NCI-H82 treated with DMSO at 0.1 percent for 48 hours (cell line): ENCODE measurements around the gene KRTDAP.

Experiments
- DNase-seq: peaks from one replicate; lab custom pipeline; 2025; ENCODE audit not compliant: unreplicated experiment; lab: John Stamatoyannopoulos, UW

Gene KRTDAP

DNA sequence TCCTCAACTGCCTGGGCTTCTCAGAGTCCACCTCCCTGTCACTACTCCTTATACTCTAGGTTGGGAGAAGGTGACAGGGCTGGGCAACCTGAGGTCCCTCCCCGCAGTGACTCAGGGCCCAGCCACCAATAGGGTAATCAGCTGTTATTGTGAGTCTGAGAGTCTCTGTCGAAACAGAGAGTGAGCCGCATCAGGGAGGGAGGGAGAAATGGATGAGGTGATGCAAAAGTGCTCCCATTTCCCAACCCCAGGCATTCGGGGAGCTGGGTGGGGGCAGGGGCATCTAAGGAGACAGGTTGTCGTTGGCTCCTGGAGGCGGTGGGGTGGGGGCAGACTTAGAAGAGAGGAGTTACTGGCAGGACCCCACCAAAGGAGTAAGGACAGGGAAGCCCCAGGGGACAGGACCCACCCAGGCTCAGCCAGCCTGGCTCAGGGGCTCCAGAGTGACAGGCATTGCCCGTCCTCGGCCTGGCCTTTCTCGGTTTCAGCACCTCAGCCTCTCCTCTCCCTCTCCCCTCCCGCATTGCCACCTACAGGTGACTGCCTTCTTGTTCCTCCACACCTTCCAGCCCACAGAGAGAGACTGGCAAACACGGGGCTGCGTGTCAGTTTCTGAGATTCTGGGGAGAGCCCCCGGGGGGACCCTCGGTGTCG lies 23.5 kb upstream of the KRTDAP start, which contains the start of gene DMKN:
DMKN (minus strand) TSS at position 22 of the 654 bp plus-strand sequence. CDS start 174 bp downstream, outside the sequence.
- DNase-seq, result no peak

- DNase-seq, result no peak
Observed at GRCh38 chr19:35512831-35513627, 22.8 kb upstream of the KRTDAP start.

DNA sequence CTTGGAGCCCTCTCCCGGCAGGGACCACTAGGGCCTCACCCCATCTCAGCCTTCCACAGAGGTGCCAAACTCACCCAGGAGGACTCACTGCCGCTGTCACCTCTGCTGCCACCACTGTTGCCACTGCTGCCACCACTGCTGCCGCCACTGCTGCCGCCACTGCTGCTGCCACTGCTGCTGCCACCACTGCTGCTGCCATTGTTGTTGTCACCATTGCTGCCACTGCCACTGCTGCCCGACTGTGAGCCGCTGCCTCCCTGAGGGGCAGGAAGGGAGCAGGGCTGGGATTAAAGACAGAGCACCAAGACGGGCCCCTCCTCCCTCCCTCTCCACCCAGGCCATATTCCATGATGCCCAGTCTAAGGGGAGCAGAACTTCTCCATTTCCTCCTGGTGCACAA lies 21.1 kb upstream of the KRTDAP start:
- no peak for DNase-seq

- DNase-seq, result no peak
Observed at GRCh38 chr19:35510626-35510964, 20.3 kb upstream of the KRTDAP start.

DNA sequence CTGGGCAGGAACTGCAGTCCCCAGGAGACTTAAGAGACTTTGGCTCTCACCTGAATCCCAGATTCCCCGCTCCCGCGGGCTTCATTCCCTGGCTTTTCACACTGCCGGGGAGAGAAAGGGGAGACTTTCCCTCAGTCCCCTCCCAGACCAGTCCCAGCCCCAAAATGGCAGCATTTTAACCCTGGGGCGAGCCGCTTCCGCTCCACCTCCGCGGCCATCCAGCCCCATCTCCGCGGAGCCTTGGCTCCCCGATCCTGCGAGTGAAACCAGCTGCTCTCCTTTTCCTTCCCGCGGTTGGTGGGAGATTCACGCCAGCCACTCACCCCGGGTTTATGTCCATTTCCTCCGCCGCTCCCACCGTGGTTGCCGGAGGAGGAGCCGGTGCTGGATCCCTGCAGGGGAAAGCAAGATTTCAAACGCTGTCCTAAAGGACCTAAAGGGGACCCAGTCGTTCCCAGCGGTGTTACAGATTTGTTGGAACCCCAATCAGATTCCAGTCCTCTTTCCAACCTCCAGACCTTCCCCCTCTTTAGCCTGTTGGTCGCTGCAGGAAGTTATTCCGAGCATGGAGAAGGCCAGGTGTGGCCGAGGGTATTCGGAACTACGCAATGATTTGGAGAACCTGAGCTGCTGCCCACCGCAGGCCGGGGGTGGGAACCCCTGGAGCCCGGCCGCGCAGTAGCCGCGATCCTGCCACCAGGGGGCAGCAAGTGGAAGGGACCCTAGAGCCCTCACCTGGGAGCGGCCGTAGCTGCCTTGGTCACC lies 19.8 kb upstream of the KRTDAP start:
- no peak for DNase-seq

GRCh38 chr19:35509018-35509652 lies 18.9 kb upstream of the KRTDAP start:
- no peak for DNase-seq

DNA sequence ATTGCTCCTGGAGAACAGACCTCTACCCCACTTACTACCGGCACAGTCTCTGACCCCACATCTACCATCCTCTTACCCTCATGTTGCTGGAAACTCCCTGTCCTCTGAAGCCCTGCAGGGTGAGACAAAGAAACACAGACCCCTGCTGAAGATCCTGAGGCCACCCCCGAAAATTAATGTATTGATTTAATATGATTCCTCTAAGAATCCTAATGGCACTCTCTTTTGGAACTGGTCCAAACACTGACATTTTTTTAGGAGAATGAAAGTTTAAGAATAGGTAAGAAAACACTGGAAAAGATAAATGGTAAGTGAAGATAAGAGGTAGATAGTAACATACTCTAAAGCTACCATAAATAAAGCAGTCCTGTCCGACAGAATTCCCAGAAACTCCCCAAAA lies 17.9 kb upstream of the KRTDAP start:
- no peak for DNase-seq

DNA sequence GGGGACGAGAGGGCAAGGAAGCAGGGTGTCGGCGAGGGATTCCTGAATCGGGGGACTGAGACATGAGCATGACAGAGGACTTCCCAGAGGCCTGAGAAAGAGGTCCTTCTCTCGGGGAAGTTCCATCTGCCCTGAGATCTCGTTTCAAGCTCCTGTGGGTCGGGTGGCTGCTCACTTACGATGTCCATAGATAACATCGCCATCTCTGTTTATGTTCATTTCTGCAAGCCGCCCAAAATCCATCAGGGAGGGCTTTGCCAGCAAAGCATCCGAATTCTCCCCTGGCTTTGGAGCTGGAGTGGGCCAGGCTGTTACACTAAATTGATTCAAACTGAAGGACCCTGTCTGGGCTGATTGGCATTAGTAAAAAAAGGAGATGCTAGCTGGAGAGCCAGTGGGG lies 17.3 kb upstream of the KRTDAP start:
- no peak for DNase-seq

GRCh38 chr19:35506011-35506410 lies 15.7 kb upstream of the KRTDAP start:
- DNase-seq, result no peak

- no peak for DNase-seq
Observed at GRCh38 chr19:35502751-35503150, 12.5 kb upstream of the KRTDAP start.

GRCh38 chr19:35501684-35502083 lies 11.4 kb upstream of the KRTDAP start:
- DNase-seq, result no peak

GRCh38 chr19:35500611-35501010 lies 10.3 kb upstream of the KRTDAP start:
- DNase-seq, result no peak

GRCh38 chr19:35498984-35499527 lies 8.8 kb upstream of the KRTDAP start:
- DNase-seq, result no peak

GRCh38 chr19:35498220-35498619 lies 8.0 kb upstream of the KRTDAP start:
- DNase-seq, result no peak

- DNase-seq, result no peak
Observed at GRCh38 chr19:35497406-35497805, 7.1 kb upstream of the KRTDAP start.

GRCh38 chr19:35495107-35496064 lies 5.1 kb upstream of the KRTDAP start:
- no peak for DNase-seq

DNA sequence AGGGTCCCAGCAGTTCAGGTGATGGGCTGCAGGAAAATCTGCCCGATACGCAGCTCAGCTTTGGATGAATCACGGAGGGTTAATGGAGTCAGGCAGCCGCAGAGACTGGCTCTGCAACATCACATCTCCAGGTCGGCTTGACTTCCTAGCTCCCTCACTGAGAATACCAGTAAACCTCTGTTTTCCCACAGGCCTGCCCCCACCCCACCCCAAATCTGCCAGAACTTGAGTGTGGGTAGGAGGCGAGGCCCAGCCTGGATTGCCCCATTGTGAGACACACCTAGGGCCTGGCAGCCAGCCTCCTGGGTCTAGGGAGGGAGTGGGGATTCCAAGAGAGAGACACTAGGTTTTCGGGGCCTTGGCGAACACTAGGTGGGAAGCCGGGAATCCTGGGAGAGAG lies 3.7 kb upstream of the KRTDAP start:
- no peak for DNase-seq

DNA sequence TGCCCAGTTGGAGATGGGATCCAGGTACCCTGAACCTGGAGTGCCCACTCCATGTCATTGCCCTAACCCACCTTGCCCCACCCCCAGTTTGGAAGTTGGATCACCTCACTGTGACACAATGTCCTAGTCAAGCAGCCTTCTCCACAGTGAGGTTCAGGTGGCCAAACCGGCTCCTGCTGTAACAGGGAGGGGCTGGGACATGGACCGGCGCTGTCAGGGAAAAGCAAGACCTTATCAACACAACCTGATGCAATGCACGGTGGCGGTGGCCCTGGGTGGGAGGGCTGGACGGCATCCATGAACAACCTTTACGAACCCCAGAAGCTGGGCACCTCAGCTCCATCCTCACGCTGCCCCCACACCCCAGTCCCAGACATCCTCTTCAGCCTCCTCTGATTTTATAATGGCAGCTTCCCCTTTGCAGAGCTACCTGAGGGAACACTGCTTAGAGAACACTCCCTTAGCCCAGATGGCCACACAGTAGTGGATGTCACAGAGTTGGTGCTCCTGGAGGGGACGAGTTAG lies 1.6 kb upstream of the KRTDAP start:
- no peak for DNase-seq

DNA sequence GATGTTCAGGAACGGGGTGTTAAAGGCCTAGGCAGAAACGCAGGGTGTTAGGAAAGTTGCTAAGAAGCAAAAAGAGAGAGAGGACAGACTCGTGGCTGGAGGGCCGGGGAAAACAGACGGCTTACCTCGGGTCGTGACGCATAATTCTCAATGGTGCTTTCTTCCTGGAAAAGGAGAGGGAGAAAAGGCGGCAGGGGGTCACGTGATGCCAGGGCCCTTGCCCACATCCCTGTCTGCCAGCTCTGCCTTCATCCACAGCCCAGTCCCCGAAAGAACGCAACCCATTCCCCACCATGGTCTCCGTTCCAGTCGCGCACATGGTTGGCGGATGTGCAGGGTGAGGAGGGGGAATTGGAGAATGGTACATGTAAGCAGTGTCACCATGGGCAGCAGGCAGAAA lies 1.6 kb downstream of the KRTDAP start:
- DNase-seq, result no peak

- DNase-seq, result no peak
Observed at GRCh38 chr19:35487656-35488182, 2.5 kb downstream of the KRTDAP start.
